GM10266 (cell line): ENCODE data around the gene RERE.

Experiments
- DNase-seq: peaks from one replicate; pipeline ENCODE4 v3.0.0; 2012; ENCODE audit errors: extremely low spot score
- TF ChIP-seq, protein P1 (sequence below): IDR thresholded peaks from 2 replicates; pipeline ENCODE4 v1.5.1; 2012; ENCODE audit warnings: mild to moderate bottlenecking, low read depth; ENCODE audit not compliant: control insufficient read depth, insufficient read depth; ENCODE audit errors: missing control alignments

The RERE gene

DNA sequence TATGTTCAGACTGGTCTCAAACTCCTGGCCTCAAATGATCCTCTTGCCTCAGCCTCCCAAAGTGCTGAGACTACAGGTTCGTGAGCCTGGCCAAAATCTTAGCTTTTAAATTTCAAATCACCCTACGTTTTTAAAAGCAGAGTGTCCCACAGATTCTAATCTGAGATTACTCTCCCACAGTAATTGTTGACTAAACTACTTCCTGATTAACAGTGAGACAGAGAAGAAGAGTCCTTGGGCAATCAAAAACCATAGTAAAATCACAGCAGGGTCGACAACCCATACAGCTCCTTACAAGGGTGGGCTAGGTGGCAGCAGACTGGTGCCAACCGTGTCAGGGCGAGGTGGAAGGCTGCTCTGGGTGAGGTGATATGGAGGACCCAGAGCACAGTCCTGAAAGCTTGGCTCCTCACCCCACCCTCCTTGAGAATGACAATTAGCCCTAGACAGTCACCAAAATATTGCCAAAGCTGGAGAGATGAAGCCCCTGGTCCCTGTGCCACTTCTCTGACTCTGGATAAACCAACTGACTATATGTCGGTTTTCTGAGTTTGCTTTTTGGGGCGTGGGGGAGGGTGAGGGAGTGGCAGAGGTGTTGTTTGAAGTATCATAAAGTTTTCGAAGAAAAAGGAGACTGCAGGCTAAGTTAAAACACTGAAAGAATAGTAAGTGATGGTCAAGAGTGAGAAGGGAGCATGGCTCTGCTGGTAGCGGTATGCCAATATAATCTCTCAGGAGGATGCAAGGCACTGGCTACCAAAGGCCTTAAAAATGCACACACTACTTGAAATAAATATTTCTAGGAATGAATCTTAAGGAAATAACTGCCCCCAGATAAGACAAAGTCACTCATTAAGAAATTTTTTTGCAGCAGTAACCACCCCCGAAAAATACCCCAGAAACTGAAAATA lies 412.7 kb downstream of the RERE start:
- TF ChIP-seq, protein P1, sequence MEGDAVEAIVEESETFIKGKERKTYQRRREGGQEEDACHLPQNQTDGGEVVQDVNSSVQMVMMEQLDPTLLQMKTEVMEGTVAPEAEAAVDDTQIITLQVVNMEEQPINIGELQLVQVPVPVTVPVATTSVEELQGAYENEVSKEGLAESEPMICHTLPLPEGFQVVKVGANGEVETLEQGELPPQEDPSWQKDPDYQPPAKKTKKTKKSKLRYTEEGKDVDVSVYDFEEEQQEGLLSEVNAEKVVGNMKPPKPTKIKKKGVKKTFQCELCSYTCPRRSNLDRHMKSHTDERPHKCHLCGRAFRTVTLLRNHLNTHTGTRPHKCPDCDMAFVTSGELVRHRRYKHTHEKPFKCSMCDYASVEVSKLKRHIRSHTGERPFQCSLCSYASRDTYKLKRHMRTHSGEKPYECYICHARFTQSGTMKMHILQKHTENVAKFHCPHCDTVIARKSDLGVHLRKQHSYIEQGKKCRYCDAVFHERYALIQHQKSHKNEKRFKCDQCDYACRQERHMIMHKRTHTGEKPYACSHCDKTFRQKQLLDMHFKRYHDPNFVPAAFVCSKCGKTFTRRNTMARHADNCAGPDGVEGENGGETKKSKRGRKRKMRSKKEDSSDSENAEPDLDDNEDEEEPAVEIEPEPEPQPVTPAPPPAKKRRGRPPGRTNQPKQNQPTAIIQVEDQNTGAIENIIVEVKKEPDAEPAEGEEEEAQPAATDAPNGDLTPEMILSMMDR: no peak
- no peak for DNase-seq

DNA sequence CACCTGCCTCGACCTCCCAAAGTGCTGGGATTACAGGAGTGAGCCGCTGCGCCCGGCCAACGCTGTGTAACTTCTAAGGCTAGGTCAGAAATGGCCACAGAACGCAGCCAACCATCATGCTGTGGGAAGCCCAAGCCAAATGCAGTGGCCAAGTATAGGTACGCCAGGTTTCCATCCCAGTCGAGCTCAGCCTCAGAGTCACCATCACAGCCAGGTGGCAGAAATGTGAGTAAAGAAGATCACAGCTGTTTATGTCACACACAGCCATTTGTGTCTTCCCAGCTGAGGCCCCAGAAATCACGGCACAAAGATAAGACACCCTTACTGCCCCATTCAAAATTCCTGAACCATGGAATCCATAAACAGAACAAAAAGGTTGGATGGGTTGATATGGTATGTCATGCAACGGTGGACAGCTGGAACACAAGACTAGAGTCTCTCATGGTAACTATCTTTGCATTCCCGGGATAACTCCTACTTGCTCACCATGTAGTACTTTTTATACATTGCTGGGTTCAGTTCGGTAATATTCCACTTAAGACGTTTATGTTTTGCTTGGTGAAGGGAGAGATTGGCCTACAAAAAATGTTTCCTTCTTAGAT lies 415.2 kb downstream of the RERE start:
- TF ChIP-seq, protein P1: no peak
- no peak for DNase-seq

DNA sequence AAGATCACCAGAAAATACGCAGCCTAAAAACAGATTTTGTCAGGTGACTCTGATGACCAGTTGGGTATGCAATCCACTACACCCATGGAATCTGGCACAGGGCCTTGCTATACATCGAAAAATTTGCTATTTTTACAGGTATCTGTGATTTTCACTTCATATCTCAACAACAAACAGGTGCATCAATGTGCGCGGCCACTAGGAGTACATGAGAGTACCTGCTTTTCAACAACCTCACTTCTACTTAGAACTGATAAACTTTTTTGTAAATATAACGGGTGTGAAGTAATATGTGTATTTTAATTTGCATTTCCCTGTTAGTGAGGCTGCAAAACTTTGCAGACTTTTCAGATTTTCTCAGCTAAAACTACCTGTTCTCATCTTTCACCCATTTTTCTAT lies 418.8 kb downstream of the RERE start:
- TF ChIP-seq, protein P1: no peak
- no peak for DNase-seq

DNA sequence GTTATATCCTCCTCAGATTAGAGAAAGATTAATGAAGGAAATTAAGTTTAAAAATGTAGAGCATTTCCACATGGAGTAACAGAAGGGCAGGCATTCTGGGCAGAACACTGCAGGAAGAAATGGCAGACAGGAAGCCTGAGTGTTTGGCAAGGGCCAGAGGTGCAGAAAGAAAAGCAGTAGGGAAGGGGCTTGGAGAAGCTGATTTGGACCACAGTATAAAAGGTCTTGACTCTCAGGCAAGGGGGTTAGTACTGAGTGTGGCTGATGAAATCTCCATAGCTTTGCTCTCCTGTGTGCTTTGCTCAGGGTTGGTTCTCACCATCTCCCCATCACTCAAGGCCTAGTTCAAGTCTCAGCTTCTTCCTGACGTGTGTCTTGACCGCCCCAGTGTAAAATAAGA lies 419.4 kb downstream of the RERE start:
- DNase-seq: no peak
- TF ChIP-seq, protein P1: no peak

DNA sequence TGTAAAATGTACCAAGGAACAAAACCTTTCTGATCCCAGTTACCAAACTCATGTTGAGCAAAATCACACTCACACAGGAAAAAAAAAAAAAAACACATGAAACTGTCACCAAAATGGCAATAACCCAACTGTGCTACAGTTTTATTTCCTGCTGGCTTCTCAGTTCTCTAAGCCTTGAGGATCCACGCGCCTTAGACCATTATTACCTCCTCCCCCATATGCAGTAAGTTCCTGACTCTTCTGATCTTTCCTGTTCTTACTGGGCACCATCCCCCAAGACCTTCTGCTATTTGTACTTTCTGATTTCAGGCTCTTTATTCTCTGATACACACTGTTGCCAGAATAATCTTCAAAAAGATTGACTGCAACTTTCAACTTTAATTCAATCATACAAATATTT lies 419.9 kb downstream of the RERE start:
- TF ChIP-seq, protein P1: no peak
- DNase-seq: peak; percentile 64

DNA sequence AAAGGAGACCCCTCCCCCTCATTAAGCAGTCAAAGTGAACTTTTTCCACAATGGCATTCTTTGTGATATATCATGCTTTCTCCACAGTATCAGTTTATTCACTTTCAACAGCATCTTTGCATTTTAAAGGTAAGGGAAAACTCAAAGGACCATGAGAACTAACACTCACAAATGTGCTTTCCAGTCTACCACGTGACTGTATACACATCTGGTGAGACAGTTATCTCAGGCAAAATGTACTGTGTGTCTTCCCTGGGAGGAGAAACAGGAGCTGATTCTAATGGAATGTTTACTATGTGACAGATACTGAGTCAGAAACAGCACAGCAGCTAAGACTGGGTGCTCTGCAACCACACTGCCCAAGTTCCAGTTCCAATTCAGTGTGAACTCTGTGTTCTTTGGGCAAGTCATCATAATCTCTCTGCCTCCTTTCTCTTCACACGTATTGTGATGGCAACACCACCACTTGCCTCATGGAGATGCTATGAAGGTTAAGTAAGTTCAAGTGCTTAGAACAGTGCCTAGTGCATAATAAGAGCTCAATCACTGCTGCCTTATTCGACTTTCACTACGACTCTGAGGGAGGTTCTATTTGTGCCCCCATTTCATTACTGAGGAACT lies 420.5 kb downstream of the RERE start:
- TF ChIP-seq, protein P1: no peak
- DNase-seq: peak; percentile 28
